OCI-LY1 (cell line): Measurements from ENCODE around the gene E2F4.

ENCODE experiments used
- CTCF ChIP-seq: fragments of 200-600 bp; sonication (generic), shearing (Covaris generic); IDR thresholded peaks from 2 replicates; pipeline ENCODE4 v1.5.1; 2017; ENCODE audit warnings: mild to moderate bottlenecking, antibody characterized with exemption, low read length, moderate library complexity, mixed read lengths
- EZH2 ChIP-seq: fragments of 200-600 bp; sonication (generic), shearing (Covaris generic); IDR thresholded peaks from 2 replicates; pipeline ENCODE4 v1.8.0; 2017; ENCODE audit warnings: borderline replicate concordance, mixed run types, mild to moderate bottlenecking, antibody characterized with exemption, low read length, moderate library complexity, mixed read lengths

- no peak for TF ChIP-seq CTCF
- TF ChIP-seq EZH2: no peak
These were observed 5.4 kb upstream of the E2F4 start for GRCh38 chr16:67186550-67186950.
